HUES6 (cell line): Measurements from ENCODE around the gene BEND2.
"Not testable (repeated sequence)": the region's sequence is repeated elsewhere in the genome, so short reads cannot be mapped to it uniquely, and the experiment has no call there.

Source experiments
- H3K27ac ChIP-seq: 2 replicates; pipeline ENCODE4 v1.7.0; 2013; ENCODE audit warnings: low read depth, mild to moderate bottlenecking, low read length, inconsistent platforms
- H3K27me3 ChIP-seq: 2 replicates; pipeline ENCODE4 v1.6.1; 2013; ENCODE audit warnings: low read length; ENCODE audit not compliant: control insufficient read depth, insufficient read depth
- H3K36me3 ChIP-seq: 2 replicates; pipeline ENCODE4 v1.6.1; 2013; ENCODE audit warnings: low read length; ENCODE audit not compliant: control insufficient read depth, insufficient read depth
- H3K4me1 ChIP-seq: 2 replicates; pipeline ENCODE4 v1.6.1; 2013; ENCODE audit warnings: low read length; ENCODE audit not compliant: control insufficient read depth, insufficient read depth
- H3K4me3 ChIP-seq: 2 replicates; pipeline ENCODE4 v1.5.1; 2013; ENCODE audit warnings: low read depth, low read length
- H3K9ac ChIP-seq: one replicate; pipeline ENCODE4 v1.6.1; 2013; ENCODE audit warnings: mild to moderate bottlenecking, low read length
- H3K9me3 ChIP-seq: 2 replicates; pipeline ENCODE4 v1.6.1; 2013; ENCODE audit warnings: low read depth, low read length; ENCODE audit not compliant: control insufficient read depth, insufficient read depth

The BEND2 gene

GRCh38 chrX:18220786-18221185, at the start of gene BEND2:
TSS of gene BEND2 (minus strand) at chrX:18220886. CDS start at chrX:18220750, 136 bp downstream.
- Histone ChIP-seq H3K27ac (no peak within 1 kb of the TSS), H3K4me1 (no peaks in the 10 kb centered on the region), H3K9me3 (peaks cover 18% of the 10 kb centered on the region), H3K27me3 (no peaks in the 10 kb centered on the region), H3K36me3 (no peaks in the 10 kb centered on the region), H3K4me3 (no peak within 1 kb of the TSS), H3K9ac (no peak within 1 kb of the TSS)

- Histone ChIP-seq H3K27me3 (no peaks in the 10 kb centered on the region; the same call in 1 of the 2 replicates), H3K4me3 (no peak overlapping the region), H3K27ac (no peak overlapping the region), H3K4me1 (peaks cover 23% of the 10 kb centered on the region), H3K9ac (no peak overlapping the region), H3K9me3 (no peaks in the 10 kb centered on the region), H3K36me3 (peaks cover 3% of the 10 kb centered on the region; the same call in 1 of the 2 replicates)
Measured at GRCh38 chrX:18255059-18255458, 34.4 kb upstream of the BEND2 start.

- no peak overlapping the region for H3K27ac ChIP-seq
- H3K4me3 ChIP-seq, result no peak overlapping the region
- H3K27me3 ChIP-seq, result no peaks in the 10 kb centered on the region; the same call in 1 of the 2 replicates
- peaks cover 3% of the 10 kb centered on the region; the same call in 1 of the 2 replicates for H3K36me3 ChIP-seq
- no peaks in the 10 kb centered on the region for H3K9me3 ChIP-seq
- no peak overlapping the region for H3K9ac ChIP-seq
- peaks cover 17% of the 10 kb centered on the region for H3K4me1 ChIP-seq
Measured at GRCh38 chrX:18252644-18253359, 32.1 kb upstream of the BEND2 start.

GRCh38 chrX:18229646-18230045, 9.0 kb upstream of the BEND2 start:
- H3K9ac ChIP-seq, H3K36me3 ChIP-seq, H3K27ac ChIP-seq, H3K27me3 ChIP-seq, H3K4me1 ChIP-seq, H3K9me3 ChIP-seq, H3K4me3 ChIP-seq: not testable (repeated sequence)

- Histone ChIP-seq H3K36me3 (no peaks in the 10 kb centered on the region), H3K27me3 (no peaks in the 10 kb centered on the region), H3K4me3 (no peak overlapping the region), H3K9me3 (no peaks in the 10 kb centered on the region; the same call in 1 of the 2 replicates), H3K4me1 (no peaks in the 10 kb centered on the region), H3K9ac (no peak overlapping the region), H3K27ac (no peak overlapping the region)
Measured at GRCh38 chrX:18228069-18228468, 7.4 kb upstream of the BEND2 start.

GRCh38 chrX:18227458-18227857, 6.8 kb upstream of the BEND2 start:
- Histone ChIP-seq H3K4me3 (no peak overlapping the region), H3K27ac (no peak overlapping the region), H3K9ac (no peak overlapping the region), H3K9me3 (no peaks in the 10 kb centered on the region; the same call in 1 of the 2 replicates), H3K36me3 (no peaks in the 10 kb centered on the region), H3K4me1 (no peaks in the 10 kb centered on the region), H3K27me3 (no peaks in the 10 kb centered on the region)

GRCh38 chrX:18210470-18210869, 10.2 kb downstream of the BEND2 start:
- Histone ChIP-seq H3K4me3 (no peak overlapping the region), H3K36me3 (no peaks in the 10 kb centered on the region), H3K9me3 (no peaks in the 10 kb centered on the region), H3K27me3 (no peaks in the 10 kb centered on the region), H3K9ac (no peak overlapping the region), H3K4me1 (no peaks in the 10 kb centered on the region), H3K27ac (no peak overlapping the region)

- no peak overlapping the region for H3K27ac ChIP-seq
- H3K36me3 ChIP-seq, result no peaks in the 10 kb centered on the region
- no peaks in the 10 kb centered on the region for H3K4me1 ChIP-seq
- H3K4me3 ChIP-seq, result no peak overlapping the region
- H3K9me3 ChIP-seq, result no peaks in the 10 kb centered on the region
- no peak overlapping the region for H3K9ac ChIP-seq
- no peaks in the 10 kb centered on the region for H3K27me3 ChIP-seq
Measured at GRCh38 chrX:18206657-18207056, 14.0 kb downstream of the BEND2 start.

GRCh38 chrX:18203631-18204030, 17.1 kb downstream of the BEND2 start:
- Histone ChIP-seq H3K27me3 (no peaks in the 10 kb centered on the region), H3K36me3 (no peaks in the 10 kb centered on the region), H3K27ac (no peak overlapping the region), H3K4me1 (no peaks in the 10 kb centered on the region), H3K4me3 (no peak overlapping the region), H3K9ac (no peak overlapping the region), H3K9me3 (no peaks in the 10 kb centered on the region)

- H3K27ac ChIP-seq, result no peak overlapping the region
- no peaks in the 10 kb centered on the region for H3K36me3 ChIP-seq
- no peaks in the 10 kb centered on the region; the same call in 1 of the 2 replicates for H3K27me3 ChIP-seq
- H3K9me3 ChIP-seq, result no peaks in the 10 kb centered on the region
- no peak overlapping the region for H3K9ac ChIP-seq
- H3K4me3 ChIP-seq, result no peak overlapping the region
- no peaks in the 10 kb centered on the region for H3K4me1 ChIP-seq
Measured at GRCh38 chrX:18194688-18195087, 26.0 kb downstream of the BEND2 start.

- no peaks in the 10 kb centered on the region for H3K36me3 ChIP-seq
- H3K4me3 ChIP-seq, result no peak overlapping the region
- H3K27me3 ChIP-seq, result no peaks in the 10 kb centered on the region
- H3K9me3 ChIP-seq, result no peaks in the 10 kb centered on the region
- H3K9ac ChIP-seq, result no peak overlapping the region
- H3K27ac ChIP-seq, result no peak overlapping the region
- no peaks in the 10 kb centered on the region for H3K4me1 ChIP-seq
Measured at GRCh38 chrX:18179446-18179845, 41.2 kb downstream of the BEND2 start.
